ENCODE measurements around the gene TK1.

Gene TK1

DNA sequence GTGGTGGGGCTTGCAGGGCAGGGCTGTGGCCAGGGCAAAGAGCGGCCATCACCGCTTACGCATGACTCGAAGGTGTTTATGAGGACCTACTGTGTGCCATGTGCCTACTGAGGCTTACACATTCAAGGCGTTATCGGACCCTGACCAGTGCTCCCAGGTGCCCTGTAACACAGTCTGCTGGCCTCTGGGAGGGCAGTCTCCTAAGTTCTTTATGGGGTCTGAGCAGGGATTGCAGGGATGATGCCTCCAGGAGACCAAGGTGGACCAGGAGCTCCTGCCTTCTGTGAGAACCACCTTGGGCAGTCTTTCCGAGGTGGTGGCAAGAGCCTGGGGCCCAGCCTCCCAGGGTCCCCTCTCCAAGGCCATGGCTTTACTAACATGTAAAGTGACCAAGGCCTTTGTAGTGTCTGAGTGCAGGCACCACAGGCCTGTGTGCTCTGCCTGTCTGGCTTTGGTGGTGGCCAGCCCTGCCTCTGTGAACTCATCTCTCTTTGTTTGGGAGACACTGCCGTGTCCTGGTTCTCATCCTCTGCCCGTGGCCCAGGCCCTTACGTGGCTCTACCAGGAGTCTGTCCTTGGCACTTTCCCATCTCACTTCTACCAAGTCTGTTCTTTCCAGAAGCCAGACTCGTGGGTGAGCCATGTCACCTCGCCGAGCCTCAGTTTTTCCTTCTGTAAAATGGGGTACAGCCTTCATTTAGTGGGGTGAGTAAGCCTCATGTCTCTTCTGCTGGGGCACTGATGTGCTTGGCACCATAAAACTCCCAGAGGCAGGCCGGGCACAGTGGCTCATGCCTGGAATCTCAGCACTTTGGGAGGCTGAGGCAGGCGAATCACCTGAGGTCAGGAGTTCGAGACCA lies 21.9 kb downstream of the TK1 start:
- H3K27me3 ChIP-seq (ENCODE audit: control insufficient read depth, insufficient read depth, low read length): no peaks in the 10 kb centered on the region
- H3K4me1 ChIP-seq (ENCODE audit: control insufficient read depth, insufficient read depth, low read length): no peaks in the 10 kb centered on the region
- H3K36me3 ChIP-seq (ENCODE audit: control insufficient read depth, insufficient read depth, low read length): no peaks in the 10 kb centered on the region
- no peak overlapping the region for H3K9ac ChIP-seq (ENCODE audit: low read depth, low read length)
- H3K9me3 ChIP-seq (ENCODE audit: control insufficient read depth, insufficient read depth, low read length): no peaks in the 10 kb centered on the region
- H3K27ac ChIP-seq (ENCODE audit: low read depth, low read length): no peak overlapping the region
- H3K4me3 ChIP-seq (ENCODE audit: low read depth, low read length): no peak overlapping the region

DNA sequence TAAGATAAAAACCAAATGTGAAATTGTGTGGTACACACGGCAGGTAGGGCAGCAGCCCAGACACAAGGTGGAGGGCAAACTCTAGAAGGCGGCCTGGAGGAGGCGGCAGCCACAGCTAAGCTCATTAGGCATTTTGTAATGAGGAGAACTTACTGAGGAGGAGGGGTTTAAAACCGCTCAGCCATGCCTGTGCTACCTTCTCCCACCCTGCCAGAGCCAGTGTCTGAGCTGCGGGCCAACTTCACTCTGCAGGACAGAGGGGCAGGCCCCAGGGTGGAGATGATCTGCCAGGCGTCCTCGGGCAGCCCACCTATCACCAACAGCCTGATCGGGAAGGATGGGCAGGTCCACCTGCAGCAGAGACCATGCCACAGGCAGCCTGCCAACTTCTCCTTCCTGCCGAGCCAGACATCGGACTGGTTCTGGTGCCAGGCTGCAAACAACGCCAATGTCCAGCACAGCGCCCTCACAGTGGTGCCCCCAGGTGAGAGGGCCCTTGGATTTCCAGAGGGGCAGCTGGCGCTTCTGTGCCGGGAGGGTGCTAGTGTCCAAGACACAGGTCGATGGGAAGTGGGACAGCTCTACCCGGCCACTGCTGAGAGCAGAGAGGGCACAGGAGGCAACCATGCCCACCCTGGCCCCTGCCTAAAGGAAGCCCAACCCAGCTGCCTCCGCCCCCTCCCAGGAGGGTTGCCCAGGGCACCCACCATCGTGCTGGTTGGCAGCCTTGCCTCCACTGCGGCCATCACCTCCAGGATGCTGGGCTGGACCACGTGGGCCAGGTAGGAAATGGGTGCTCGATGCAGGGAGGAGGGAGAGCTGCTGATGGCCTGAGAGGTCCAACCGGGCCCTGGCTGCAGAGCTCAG lies 22.7 kb downstream of the TK1 start:
- Histone ChIP-seq H3K9ac (ENCODE audit: low read depth, low read length) (no peak overlapping the region), H3K4me1 (ENCODE audit: control insufficient read depth, insufficient read depth, low read length) (no peaks in the 10 kb centered on the region), H3K9me3 (ENCODE audit: control insufficient read depth, insufficient read depth, low read length) (no peaks in the 10 kb centered on the region), H3K4me3 (ENCODE audit: low read depth, low read length) (no peak overlapping the region), H3K27me3 (ENCODE audit: control insufficient read depth, insufficient read depth, low read length) (no peaks in the 10 kb centered on the region), H3K27ac (ENCODE audit: low read depth, low read length) (no peak overlapping the region), H3K36me3 (ENCODE audit: control insufficient read depth, insufficient read depth, low read length) (no peaks in the 10 kb centered on the region)

DNA sequence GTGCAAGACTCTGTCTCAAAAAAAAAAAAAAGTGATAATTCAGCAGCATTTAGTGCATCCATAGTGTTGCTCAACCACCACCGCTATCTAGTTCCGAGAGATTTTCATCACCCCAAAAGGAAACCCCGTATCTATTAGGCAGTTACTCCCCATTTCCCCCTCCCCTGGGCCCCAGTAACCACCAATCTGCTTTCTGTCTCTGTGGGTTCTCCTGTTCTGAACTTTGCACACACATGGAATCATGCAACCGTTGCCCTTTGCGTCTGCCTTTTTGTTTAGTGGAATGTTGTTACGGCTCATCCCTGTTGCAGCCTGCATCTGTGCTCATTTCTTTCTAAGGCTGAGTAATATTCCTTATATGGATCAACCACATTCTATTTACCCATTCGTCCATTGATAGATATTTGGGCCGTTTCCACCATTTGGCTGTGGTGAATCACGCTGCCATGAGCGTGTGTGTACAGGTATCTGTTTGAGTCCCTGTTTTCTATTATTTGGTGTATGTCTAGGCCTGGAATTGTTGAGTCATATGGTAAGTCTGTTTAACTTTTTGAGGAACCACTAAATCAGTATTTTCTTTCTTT lies 27.2 kb downstream of the TK1 start:
- H3K4me3 ChIP-seq (ENCODE audit: low read depth, low read length): no peak overlapping the region
- H3K27ac ChIP-seq (ENCODE audit: low read depth, low read length): no peak overlapping the region
- no peaks in the 10 kb centered on the region for H3K36me3 ChIP-seq (ENCODE audit: control insufficient read depth, insufficient read depth, low read length)
- H3K27me3 ChIP-seq (ENCODE audit: control insufficient read depth, insufficient read depth, low read length): no peaks in the 10 kb centered on the region
- H3K4me1 ChIP-seq (ENCODE audit: control insufficient read depth, insufficient read depth, low read length): no peaks in the 10 kb centered on the region
- no peak overlapping the region for H3K9ac ChIP-seq (ENCODE audit: low read depth, low read length)
- no peaks in the 10 kb centered on the region for H3K9me3 ChIP-seq (ENCODE audit: control insufficient read depth, insufficient read depth, low read length)

DNA sequence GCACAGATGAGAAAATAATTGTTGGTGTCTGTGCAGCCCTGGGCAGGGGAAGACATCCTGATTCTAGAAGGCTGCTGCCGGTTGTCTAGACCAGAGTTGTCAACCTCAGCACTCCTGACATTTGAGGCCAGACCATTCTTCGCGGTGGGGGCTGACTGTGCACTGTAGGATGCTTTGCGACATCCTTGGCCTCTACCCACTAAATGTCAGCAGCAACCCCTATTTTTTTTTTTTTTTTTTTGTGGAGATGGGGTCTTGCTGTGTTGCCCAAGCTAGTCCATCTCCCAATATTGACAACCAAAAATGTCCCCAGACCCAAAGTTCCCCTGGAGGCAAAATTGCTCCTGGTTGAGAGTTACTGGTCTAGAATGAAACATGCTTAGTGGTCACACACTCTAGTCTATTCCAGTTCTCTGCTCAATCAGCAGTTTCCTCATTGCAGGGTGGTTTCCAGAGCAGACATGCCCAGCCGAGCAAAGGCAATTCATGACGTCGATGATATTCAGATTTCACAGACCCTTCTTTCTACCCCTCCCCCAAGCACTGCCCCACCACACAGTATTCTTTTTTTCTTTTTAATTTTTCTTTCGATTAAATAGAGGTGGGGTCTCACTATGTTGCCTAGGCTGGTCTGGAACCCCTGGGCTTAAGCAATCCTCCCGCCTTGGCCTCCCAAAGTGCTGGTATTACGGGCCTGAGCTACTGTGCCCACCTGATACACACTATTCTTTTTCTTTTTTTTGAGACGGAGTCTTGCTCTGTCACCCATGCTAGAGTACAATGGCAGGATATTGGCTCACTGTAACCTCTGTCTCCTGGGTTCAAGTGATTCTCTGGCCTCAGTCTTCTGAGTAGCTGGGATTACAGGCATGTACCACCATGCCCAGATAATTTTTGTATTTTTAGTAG lies 31.7 kb downstream of the TK1 start:
- no peaks in the 10 kb centered on the region for H3K4me1 ChIP-seq (ENCODE audit: control insufficient read depth, insufficient read depth, low read length)
- H3K9ac ChIP-seq (ENCODE audit: low read depth, low read length): no peak overlapping the region
- no peak overlapping the region for H3K4me3 ChIP-seq (ENCODE audit: low read depth, low read length)
- no peak overlapping the region for H3K27ac ChIP-seq (ENCODE audit: low read depth, low read length)
- H3K36me3 ChIP-seq (ENCODE audit: control insufficient read depth, insufficient read depth, low read length): no peaks in the 10 kb centered on the region
- no peaks in the 10 kb centered on the region for H3K27me3 ChIP-seq (ENCODE audit: control insufficient read depth, insufficient read depth, low read length)
- no peaks in the 10 kb centered on the region for H3K9me3 ChIP-seq (ENCODE audit: control insufficient read depth, insufficient read depth, low read length)

DNA sequence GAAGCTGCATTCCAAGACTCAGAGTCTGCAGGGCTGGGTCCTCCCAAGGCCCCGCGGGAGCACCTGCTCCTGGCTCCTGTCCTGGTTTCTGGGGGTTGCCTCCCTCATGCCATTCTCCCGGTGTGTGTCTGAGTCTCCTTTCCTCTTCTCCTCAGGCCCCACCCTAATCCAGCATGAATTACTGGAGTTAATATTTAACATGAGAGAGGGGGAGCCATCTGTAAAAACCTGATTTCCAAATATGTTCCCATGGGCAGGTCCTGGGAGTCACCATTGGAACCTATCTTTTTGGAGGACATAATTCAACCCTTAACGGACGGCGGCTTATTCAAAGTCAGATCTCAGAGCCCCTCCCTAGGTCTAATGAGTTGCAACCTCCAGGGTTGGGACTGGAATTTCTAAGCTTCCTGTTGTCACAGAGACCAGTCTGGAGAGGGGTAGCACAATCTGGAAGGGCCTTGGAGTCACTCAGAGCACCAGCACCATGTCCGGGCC lies 35.3 kb downstream of the TK1 start:
- H3K9me3 ChIP-seq (ENCODE audit: control insufficient read depth, insufficient read depth, low read length): no peaks in the 10 kb centered on the region
- no peaks in the 10 kb centered on the region for H3K27me3 ChIP-seq (ENCODE audit: control insufficient read depth, insufficient read depth, low read length)
- no peak overlapping the region for H3K4me3 ChIP-seq (ENCODE audit: low read depth, low read length)
- H3K27ac ChIP-seq (ENCODE audit: low read depth, low read length): no peak overlapping the region
- H3K36me3 ChIP-seq (ENCODE audit: control insufficient read depth, insufficient read depth, low read length): no peaks in the 10 kb centered on the region
- no peak overlapping the region for H3K9ac ChIP-seq (ENCODE audit: low read depth, low read length)
- H3K4me1 ChIP-seq (ENCODE audit: control insufficient read depth, insufficient read depth, low read length): no peaks in the 10 kb centered on the region

DNA sequence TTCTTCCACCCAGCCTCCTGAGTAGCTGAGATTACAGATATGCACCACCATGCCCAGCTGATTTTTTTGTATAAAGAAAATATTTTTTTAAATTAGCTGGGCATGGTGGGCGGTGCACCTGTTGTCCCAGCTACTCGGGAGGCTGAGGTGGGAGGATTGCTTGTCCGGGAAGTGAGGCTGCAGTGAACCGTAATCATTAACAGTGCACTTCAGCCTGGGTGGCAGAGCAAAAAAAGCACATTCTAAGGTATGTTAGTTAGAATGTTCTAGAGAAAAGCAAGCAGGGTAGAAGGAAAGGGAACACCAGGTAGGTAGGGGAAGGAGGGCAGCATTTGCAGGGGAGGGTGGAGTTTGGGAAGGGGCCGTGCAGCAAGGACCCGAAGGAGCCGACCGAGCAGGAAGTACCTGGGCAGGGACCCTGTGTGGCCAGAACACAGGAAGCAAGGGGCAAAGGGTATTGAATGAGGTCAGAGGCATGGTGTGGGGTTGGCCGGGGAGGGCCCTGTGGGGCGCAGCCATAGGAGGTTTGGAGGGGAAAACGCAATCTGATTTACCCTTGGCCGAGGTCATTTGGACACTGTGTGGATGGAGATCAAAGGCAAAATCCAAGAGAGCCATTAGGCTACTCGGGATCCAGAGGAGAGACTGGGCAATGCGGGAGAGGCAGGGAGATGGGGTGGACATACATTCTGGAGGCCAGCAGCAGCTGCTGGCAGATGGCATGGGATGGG lies 38.4 kb downstream of the TK1 start:
- no peaks in the 10 kb centered on the region for H3K4me1 ChIP-seq (ENCODE audit: control insufficient read depth, insufficient read depth, low read length)
- no peaks in the 10 kb centered on the region for H3K36me3 ChIP-seq (ENCODE audit: control insufficient read depth, insufficient read depth, low read length)
- H3K27me3 ChIP-seq (ENCODE audit: control insufficient read depth, insufficient read depth, low read length): no peaks in the 10 kb centered on the region
- H3K9ac ChIP-seq (ENCODE audit: low read depth, low read length): no peak overlapping the region
- no peaks in the 10 kb centered on the region for H3K9me3 ChIP-seq (ENCODE audit: control insufficient read depth, insufficient read depth, low read length)
- H3K27ac ChIP-seq (ENCODE audit: low read depth, low read length): no peak overlapping the region
- no peak overlapping the region for H3K4me3 ChIP-seq (ENCODE audit: low read depth, low read length)

DNA sequence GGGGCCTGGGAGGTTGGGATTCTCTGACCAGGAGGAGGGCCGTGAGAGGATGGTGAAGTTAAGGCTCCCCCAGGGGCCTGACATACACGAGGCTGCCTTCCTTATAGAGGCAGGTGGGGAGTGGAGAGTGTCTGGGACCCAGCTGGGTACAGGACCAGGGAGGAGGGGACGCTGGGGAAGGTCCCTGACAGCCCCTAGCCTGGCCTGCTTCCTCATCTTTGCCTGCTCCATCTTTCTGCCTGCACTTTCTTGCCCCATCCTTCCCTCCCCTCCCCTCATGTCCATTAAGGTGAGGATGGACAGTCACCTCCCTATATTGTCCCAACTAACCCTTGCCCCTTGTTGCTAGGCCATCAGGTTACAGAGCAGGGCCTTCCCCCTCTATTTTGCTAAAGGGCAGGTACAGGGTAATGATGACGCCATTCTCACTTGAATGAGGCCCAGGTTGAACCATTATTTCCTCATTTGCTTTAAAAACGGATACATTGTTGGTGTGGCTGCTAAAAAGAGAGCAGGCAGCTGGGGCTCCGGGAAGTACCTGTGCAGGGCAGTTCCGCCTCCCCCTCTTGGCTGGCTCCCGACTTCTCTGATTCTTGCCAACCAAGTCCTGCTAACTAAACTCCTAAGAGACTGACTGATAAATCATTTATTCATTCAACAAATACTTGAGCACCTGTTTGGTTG lies 39.4 kb downstream of the TK1 start:
- H3K4me3 ChIP-seq (ENCODE audit: low read depth, low read length): no peak overlapping the region
- no peaks in the 10 kb centered on the region for H3K4me1 ChIP-seq (ENCODE audit: control insufficient read depth, insufficient read depth, low read length)
- H3K9ac ChIP-seq (ENCODE audit: low read depth, low read length): no peak overlapping the region
- no peak overlapping the region for H3K27ac ChIP-seq (ENCODE audit: low read depth, low read length)
- H3K36me3 ChIP-seq (ENCODE audit: control insufficient read depth, insufficient read depth, low read length): no peaks in the 10 kb centered on the region
- H3K9me3 ChIP-seq (ENCODE audit: control insufficient read depth, insufficient read depth, low read length): no peaks in the 10 kb centered on the region
- no peaks in the 10 kb centered on the region for H3K27me3 ChIP-seq (ENCODE audit: control insufficient read depth, insufficient read depth, low read length)

DNA sequence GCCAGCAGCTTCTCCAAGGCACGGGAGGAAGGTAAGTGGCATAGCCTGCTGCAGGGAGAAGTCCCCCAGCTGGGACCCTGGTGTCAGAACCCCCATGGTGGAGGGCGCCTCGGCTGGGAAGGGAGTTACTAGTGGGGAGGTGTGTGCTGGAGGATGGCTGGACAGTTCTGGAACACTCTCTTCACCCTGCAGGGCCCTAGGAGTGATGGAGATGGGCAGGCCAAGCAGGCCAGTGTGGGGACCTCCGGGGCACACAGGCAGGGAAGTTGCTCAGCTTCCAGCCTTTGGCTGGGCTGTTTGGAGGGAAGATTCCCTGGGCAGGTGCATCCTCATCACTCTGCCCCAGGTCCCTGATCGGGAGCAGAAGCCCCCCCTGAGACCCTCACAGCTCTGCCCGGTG lies 40.0 kb downstream of the TK1 start:
- H3K36me3 ChIP-seq (ENCODE audit: control insufficient read depth, insufficient read depth, low read length): no peaks in the 10 kb centered on the region
- H3K9ac ChIP-seq (ENCODE audit: low read depth, low read length): no peak overlapping the region
- no peaks in the 10 kb centered on the region for H3K9me3 ChIP-seq (ENCODE audit: control insufficient read depth, insufficient read depth, low read length)
- no peak overlapping the region for H3K4me3 ChIP-seq (ENCODE audit: low read depth, low read length)
- no peaks in the 10 kb centered on the region for H3K27me3 ChIP-seq (ENCODE audit: control insufficient read depth, insufficient read depth, low read length)
- no peak overlapping the region for H3K27ac ChIP-seq (ENCODE audit: low read depth, low read length)
- H3K4me1 ChIP-seq (ENCODE audit: control insufficient read depth, insufficient read depth, low read length): no peaks in the 10 kb centered on the region

DNA sequence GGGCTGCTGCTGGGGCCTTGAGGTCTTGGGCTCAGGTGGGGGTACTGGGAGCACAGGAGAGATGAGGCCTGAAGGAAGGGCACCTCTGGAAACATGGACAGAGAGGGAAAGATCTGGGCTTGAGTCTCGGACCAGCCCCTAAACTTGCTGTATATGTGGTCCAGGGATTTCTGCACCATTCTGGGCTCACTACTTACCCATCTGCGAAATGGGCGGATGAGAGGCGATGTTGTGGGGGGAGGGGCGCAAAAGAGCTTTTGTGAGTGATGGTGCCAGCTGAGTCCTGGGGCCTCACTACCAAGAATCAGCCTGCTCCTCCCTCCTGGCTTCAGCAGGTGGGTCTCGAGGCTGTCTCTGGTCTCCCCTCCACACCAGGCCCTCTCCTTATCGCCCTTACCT lies 40.4 kb downstream of the TK1 start:
- H3K9me3 ChIP-seq (ENCODE audit: control insufficient read depth, insufficient read depth, low read length): no peaks in the 10 kb centered on the region
- no peak overlapping the region for H3K4me3 ChIP-seq (ENCODE audit: low read depth, low read length)
- no peaks in the 10 kb centered on the region for H3K36me3 ChIP-seq (ENCODE audit: control insufficient read depth, insufficient read depth, low read length)
- H3K9ac ChIP-seq (ENCODE audit: low read depth, low read length): no peak overlapping the region
- H3K27me3 ChIP-seq (ENCODE audit: control insufficient read depth, insufficient read depth, low read length): no peaks in the 10 kb centered on the region
- no peak overlapping the region for H3K27ac ChIP-seq (ENCODE audit: low read depth, low read length)
- no peaks in the 10 kb centered on the region for H3K4me1 ChIP-seq (ENCODE audit: control insufficient read depth, insufficient read depth, low read length)

All from HUES48 (cell line).